ENCODE data around the gene SRMS.

- TF ChIP-seq CTCF (IDR thresholded peaks at IDR 0.05) (no peak), POLR2A (IDR thresholded peaks at IDR 0.05) (no peak)
These were observed 43.6 kb upstream of the SRMS start for GRCh38 chr20:63591147-63591533.

All from thyroid gland (tissue), 4 donors.